GM21526 (cell line): ENCODE measurements around the gene S100P.
"Not testable (repeated sequence)": the region's sequence is repeated elsewhere in the genome, so short reads cannot be mapped to it uniquely, and the experiment has no call there.

Experiments
- ATAC-seq: cut with Tn5 transposase; IDR thresholded peaks from one replicate; pipeline ENCODE4 v1.9.1; 2021; ENCODE audit warnings: moderate library complexity; ENCODE audit not compliant: unreplicated experiment, low FRiP score

The S100P gene

DNA sequence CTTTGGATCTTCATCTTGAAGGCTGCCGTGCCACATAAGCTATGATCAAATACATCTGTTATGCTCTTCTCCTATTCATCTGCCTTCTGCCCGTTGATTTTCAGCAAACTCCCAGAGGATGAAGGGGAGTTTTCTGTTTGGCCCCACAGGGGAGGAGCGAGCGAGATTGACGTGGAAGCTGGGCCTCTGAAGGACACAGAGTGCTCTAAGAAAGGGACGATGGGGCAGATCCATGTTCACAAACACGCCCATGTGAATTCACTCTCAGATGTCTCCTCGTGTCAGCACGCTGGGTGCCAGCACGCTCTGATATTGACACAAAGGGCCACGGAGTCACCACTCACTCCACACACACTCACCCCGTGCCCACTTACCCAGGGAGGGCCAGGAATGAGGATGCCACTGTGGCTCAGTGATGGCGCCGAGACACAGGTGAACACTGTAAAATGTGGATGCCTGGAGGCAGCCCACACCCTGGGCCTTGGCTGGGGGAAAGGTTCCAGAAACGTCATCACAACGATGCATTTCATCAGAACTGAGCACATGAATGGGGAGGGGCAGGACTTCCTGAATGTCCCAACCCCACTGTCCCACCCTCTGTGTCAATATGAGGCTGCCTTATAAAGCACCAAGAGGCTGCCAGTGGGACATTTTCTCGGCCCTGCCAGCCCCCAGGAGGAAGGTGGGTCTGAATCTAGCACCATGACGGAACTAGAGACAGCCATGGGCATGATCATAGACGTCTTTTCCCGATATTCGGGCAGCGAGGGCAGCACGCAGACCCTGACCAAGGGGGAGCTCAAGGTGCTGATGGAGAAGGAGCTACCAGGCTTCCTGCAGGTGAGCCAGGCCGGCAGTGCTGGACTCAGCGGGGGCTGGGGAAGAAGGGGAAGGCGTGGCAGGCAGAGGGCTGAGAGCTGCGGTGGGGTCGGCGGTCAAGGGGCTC lies at the start of gene S100P:
Gene S100P (plus strand): TSS at position 648 of the 946 bp plus-strand sequence. CDS start 55 bp downstream, at position 703.
- no peak for ATAC-seq

- ATAC-seq: no peak
Observed at GRCh38 chr4:6644792-6645530, 48.7 kb upstream of the S100P start.

GRCh38 chr4:6647169-6647568 lies 46.5 kb upstream of the S100P start:
- ATAC-seq: no peak

DNA sequence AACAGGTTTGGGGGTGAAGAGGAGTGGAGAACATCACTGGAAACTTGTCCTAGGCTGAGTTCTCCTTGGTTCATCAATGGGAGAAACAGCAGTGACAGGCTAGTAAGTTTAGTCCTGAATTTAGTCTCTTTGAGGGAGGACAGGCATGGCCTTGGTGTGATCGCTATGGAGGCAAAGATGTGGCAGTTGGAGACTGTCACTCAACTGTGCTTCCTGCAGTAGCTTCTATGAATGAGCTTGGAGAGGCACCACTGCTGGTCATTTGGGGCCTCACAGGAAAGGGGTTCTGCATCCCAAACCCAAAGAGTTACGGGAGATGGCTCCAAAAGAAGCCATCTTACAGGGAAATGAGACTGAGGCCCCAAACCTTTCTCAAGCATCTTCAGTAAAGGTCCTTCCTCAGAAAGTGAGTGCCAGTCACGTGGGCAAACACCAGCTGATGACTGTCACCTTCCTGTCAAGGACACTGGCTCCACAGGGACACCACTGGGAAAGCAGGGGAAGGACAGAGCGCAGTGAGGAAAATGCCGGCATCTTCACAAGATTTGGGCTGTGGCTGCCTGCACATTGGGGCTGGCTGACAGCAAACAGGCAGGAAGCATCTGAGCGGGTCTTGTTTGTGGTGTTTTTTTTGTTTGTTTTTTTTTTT lies 46.0 kb upstream of the S100P start:
- ATAC-seq: no peak

DNA sequence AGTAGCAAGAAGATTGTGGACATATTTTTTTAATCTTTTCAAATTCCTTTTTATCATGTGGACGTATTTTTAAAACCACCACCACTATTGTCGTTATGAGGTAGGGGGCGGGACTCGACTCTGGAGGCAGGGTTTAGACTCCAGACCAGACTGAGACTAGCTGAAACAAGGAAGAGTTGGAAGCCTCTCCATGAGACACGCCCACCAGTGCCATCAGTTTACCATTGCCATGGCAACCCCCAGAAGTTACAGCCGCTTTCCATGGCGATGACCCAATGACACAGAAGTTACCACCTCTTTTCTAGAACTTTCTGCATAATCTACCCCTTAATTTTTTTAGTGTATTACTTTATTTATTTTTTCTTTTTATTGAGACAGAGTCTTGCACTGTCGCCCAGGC lies 44.5 kb upstream of the S100P start:
- no peak for ATAC-seq

GRCh38 chr4:6654211-6654610 lies 39.5 kb upstream of the S100P start:
- not testable (repeated sequence) for ATAC-seq

GRCh38 chr4:6655291-6655690 lies 38.4 kb upstream of the S100P start:
- ATAC-seq: not testable (repeated sequence)

GRCh38 chr4:6655924-6656323 lies 37.8 kb upstream of the S100P start:
- no peak for ATAC-seq

GRCh38 chr4:6657242-6658208 lies 36.2 kb upstream of the S100P start:
- ATAC-seq: no peak

DNA sequence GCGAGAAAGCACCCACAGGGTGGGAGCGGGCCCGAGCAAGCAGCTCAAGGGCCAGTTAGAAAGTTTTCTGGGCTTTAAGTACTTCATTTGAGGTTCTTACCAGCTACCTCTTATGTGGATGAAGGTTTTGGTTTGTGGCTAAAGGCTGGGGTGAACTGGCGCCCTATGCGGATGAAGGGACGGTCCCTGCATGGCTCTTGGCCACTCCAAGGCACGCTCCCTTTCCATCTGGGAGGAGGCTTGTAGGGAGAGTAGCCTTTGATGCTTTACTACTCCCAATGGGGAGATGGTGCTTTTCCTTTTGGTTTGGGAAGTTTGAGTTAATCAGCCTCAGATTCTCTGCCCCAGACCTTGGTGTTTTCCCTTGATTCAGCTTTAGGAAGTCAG lies 35.5 kb upstream of the S100P start:
- no peak for ATAC-seq

DNA sequence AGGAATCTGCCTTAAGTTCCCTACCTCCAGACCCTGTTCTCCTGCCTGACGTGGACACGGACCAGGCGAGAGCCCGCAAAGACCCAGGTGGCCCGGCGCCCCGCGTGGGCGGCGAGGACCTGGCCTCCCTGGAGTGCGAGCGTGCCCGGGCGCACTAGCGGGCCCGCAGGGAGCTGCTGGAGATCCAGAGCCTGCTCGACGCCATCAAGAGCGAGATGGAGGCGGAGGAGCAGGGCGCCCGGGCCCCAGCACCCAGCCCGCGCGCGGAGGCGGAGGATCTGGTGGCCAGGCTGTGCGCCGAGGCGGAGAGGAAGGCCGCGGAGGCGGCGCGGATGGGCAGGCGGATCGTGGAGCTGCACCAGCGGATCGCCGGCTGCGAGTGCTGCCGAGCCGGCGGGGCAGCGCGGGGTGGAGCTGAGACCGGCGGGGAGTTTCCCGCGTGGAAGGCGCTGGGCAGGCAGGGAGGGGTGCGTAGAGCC lies 35.0 kb upstream of the S100P start:
- ATAC-seq: no peak

GRCh38 chr4:6659897-6660296 lies 33.8 kb upstream of the S100P start:
- ATAC-seq: no peak

DNA sequence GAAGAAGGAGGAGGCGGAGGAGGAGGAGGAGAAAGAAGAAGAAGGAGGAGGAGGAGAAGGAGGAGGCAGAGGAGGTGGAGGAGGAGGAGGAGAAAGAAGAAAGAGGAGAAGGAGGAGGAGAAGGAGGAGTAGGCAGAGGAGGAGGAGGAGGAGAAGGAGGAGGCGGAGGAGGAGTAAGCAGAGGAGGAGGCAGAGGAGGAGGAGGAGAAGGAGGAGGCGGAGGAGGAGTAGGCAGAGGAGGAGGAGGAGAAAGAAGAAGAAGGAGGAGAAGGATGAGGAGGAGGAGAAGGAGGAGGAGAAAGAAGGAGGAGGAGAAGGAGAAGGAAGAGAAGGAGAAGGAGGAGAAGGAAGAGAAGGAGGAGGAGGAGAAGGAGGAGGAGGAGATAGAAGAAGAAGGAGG lies 33.2 kb upstream of the S100P start:
- ATAC-seq: no peak

DNA sequence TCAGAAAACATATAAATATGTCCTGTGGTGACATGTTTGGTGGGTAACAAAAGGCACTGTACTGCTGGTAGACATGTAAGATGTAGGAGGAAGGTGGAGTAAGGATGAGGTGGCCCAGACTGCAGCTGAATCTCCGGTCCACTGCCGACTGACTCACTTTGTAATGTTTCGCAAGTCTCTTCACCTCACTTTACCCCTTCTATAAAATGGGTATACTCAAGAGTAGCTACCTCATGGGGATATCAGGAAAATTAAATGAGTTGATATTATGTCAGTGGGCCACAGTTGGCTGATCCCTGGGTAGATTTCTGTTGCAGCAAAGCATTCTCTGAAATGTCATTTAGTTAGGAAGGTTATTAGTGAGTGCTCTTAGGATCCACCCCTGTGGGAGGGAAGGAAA lies 31.1 kb upstream of the S100P start:
- ATAC-seq: no peak

- ATAC-seq: no peak
Observed at GRCh38 chr4:6663596-6664393, 29.9 kb upstream of the S100P start.

- ATAC-seq: no peak
Observed at GRCh38 chr4:6665320-6665654, 28.4 kb upstream of the S100P start.

DNA sequence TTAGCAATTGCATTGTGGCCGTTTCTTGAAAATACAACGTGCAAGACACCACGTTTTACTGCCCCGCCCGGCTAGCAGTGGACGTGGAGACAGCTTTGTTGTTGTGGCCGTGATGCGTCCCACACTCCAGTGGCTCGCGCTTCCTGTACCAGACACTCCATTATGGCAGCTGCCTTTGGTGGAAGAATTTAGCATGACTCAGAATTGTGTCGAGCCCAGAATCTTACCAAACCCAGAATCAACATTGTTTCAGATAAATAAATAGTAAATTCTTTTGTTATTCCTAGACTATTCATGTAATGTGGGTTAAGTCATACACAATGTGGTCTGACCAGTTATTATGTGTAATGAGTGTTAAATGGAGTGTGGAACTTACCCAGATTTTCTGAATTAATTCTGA lies 25.3 kb upstream of the S100P start:
- ATAC-seq: no peak

DNA sequence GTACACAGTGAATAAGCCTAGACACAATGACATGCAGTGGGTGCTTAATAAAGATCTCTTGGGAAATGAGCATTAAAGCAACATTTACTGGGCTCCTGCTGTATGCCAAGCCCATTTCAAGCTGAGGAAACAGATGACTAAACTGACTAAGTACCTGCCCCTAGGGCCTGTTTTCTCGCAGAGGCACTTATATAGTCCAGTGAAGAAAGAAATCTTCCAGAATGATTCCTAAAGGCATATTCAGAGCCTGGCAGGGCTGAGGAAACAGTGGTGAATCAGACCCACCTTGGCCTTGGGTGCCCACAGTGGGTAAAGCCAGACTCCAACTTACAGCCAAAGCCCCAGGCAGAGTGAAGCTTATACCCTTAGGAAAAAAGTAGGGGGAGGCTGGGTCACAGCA lies 22.0 kb upstream of the S100P start:
- ATAC-seq: no peak

- no peak for ATAC-seq
Observed at GRCh38 chr4:6672131-6672530, 21.5 kb upstream of the S100P start.
